Measurements from ENCODE around the gene ACOT13.
A peak's percentile ranks its signal among the peaks of the same experiment; 100 is the strongest.
"Not testable (repeated sequence)": the region's sequence is repeated elsewhere in the genome, so short reads cannot be mapped to it uniquely, and the experiment has no call there.

Gene ACOT13

DNA sequence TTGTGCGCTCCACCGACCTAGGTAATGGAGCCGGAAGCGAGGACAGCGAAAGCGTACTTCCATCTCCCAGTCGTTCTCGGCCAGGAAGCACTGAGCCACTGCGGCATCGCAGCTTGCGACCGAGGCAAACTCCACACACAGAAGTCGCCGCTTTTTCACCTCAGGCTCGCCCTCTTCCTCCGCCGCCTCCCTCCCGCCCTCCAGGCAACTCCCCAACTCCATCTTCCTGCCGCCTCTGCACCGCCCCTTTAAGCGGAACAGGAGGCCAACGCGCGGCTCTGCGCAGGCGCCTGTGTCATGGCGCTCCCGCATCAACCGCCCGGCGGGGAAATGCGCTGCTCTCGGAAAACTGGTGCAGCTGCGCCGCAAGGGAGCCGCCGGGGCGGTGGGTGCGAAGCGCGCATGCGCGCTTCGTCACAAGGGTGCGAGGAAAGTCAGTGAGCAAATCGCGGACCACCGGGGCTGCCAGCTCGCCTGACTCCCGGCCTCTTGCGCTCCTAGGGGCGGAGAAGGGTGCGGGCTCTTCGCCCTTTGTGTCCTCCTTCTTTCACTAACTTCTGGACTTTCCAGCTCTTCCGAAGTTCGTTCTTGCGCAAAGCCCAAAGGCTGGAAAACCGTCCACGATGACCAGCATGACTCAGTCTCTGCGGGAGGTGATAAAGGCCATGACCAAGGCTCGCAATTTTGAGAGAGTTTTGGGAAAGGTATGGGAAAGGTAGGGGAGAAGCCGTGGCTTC lies at the start of gene ACOT13, which contains the start of gene TDP2:
Gene ACOT13, plus strand, starts transcription at position 437 of the 737 bp plus-strand sequence. Its CDS starts 187 bp downstream, at position 624.
Gene TDP2, minus strand, starts transcription at position 259 of the 737 bp plus-strand sequence. Its CDS starts 37 bp downstream, at position 222.
- Histone ChIP-seq H3K36me3 (ENCODE audit: control insufficient read depth, insufficient read depth, low read length) (no peaks in the 10 kb centered on the region), H3K4me3 (ENCODE audit: low read length) (peak within 1 kb of the TSS; percentile 97), H3K27me3 (ENCODE audit: control insufficient read depth, insufficient read depth, low read length) (no peaks in the 10 kb centered on the region), H3K9me3 (ENCODE audit: control insufficient read depth, low read length) (no peaks in the 10 kb centered on the region), H3K9ac (ENCODE audit: low read length) (peak within 1 kb of the TSS; percentile 92), H3K4me1 (ENCODE audit: control insufficient read depth, insufficient read depth, low read length) (no peaks in the 10 kb centered on the region)

DNA sequence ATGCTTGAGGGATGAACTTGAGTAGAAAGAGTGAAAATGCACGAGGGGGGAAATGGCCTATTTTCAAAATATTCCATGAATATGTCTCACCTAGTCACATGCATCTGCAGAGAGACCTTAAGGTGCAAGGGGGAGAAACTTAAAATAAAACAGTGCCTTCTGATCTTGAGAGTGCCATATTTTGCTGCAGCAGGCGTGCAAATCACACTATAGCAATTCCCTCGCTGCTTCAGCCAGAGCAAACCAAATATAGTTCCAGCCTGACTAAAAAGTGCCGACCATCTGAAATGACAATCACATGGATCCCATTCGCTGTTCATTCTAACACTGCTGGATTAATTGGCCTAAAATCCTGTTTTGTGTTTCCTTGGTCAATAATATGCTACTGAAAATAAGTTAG lies 47.2 kb upstream of the ACOT13 start:
- Histone ChIP-seq H3K9ac (ENCODE audit: low read length) (no peak overlapping the region), H3K27me3 (ENCODE audit: control insufficient read depth, insufficient read depth, low read length) (no peaks in the 10 kb centered on the region), H3K4me1 (ENCODE audit: control insufficient read depth, insufficient read depth, low read length) (no peaks in the 10 kb centered on the region), H3K4me3 (ENCODE audit: low read length) (no peak overlapping the region), H3K9me3 (ENCODE audit: control insufficient read depth, low read length) (no peaks in the 10 kb centered on the region), H3K36me3 (ENCODE audit: control insufficient read depth, insufficient read depth, low read length) (no peaks in the 10 kb centered on the region)

DNA sequence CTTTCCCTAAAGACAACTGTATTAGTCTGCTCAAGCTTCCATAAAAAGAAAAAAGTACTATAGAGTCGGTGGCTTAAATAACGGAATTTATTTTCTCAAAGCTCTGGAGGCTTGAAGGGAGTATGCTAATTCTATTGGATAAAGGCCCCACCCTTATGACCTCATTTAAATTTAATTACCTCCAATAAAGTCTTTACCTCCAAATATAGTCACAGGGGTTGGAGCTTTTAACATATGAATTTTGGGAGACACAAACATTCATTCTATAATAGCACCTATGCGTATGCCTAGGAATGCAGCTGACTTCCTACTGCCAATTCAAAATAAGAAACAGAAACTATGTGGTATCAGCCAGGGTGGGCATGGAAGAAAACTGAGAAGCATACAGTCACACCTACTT lies 46.2 kb upstream of the ACOT13 start:
- no peaks in the 10 kb centered on the region for H3K9me3 ChIP-seq (ENCODE audit: control insufficient read depth, low read length)
- H3K4me1 ChIP-seq (ENCODE audit: control insufficient read depth, insufficient read depth, low read length), result no peaks in the 10 kb centered on the region
- H3K36me3 ChIP-seq (ENCODE audit: control insufficient read depth, insufficient read depth, low read length), result no peaks in the 10 kb centered on the region
- H3K27me3 ChIP-seq (ENCODE audit: control insufficient read depth, insufficient read depth, low read length), result no peaks in the 10 kb centered on the region
- no peak overlapping the region for H3K9ac ChIP-seq (ENCODE audit: low read length)
- no peak overlapping the region for H3K4me3 ChIP-seq (ENCODE audit: low read length)

DNA sequence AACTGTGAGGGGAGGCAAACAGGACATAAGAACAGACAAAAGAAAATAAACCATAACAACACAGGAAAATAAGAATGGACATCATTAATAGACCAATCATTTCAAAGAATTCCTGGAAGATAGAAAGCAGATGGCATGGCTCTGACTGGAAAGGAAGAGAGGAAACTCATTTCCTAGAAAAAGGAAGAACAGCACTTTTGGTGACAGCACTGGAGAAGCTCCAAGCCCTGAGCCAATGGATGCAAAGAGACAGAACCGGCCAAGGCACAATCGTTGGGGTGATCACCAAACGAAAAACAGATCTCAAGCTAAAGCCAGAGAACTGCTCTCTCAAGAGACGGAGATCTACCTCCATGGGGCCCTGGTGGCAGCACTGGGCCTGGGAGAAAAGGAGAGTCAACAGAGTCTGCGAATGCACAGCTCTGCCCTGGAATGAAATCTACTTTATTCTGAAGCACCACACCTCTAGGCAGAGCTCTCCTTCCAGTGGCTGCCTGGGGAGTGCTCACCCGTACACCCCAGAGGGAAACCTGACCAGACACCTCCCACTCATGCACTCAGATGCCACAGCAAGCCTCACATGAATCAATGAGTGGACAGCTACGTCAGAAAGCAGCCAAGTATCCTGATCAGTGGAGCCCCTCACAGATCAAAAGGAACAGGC lies 45.1 kb upstream of the ACOT13 start:
- H3K9me3 ChIP-seq (ENCODE audit: control insufficient read depth, low read length), result no peaks in the 10 kb centered on the region

DNA sequence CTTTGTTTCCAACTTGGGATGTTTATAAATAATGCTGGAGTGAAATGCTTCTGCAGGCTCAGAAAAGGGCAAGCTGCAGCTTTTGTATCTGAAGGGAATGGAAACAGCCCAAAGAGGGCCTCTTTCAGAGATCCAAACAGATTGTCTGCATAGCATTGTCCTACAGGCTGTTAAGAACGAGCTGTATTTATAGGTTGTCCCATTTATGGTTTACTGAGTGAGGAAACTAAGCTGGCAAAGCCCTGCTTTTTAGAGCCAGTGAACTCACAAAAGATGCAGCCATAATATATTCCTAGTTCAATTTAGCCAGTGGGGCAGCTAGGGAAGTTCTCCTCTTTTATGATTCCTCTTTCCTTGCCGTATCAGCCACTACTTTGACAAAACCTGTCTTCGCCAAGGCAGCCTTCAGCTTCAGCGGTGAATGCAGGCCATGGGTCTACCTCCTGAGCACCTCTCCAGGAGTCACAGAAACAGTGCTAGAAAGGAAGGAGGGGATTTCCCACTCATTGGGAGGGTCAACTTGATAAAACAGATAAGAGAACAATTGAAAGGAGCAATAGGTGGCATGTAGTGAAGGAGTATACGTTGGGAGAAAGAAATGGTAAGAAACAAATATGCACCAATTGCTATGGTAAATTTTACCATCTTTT lies 35.9 kb upstream of the ACOT13 start:
- Histone ChIP-seq H3K9me3 (ENCODE audit: control insufficient read depth, low read length) (no peaks in the 10 kb centered on the region), H3K9ac (ENCODE audit: low read length) (no peak overlapping the region), H3K27me3 (ENCODE audit: control insufficient read depth, insufficient read depth, low read length) (no peaks in the 10 kb centered on the region), H3K4me1 (ENCODE audit: control insufficient read depth, insufficient read depth, low read length) (no peaks in the 10 kb centered on the region), H3K4me3 (ENCODE audit: low read length) (no peak overlapping the region), H3K36me3 (ENCODE audit: control insufficient read depth, insufficient read depth, low read length) (no peaks in the 10 kb centered on the region)

More for the DNA sequence above, 45.1 kb upstream of the ACOT13 start:
- no peak overlapping the region for H3K4me3 ChIP-seq (ENCODE audit: low read length)
- H3K9ac ChIP-seq (ENCODE audit: low read length), result no peak overlapping the region
- H3K4me1 ChIP-seq (ENCODE audit: control insufficient read depth, insufficient read depth, low read length), result no peaks in the 10 kb centered on the region
- H3K36me3 ChIP-seq (ENCODE audit: control insufficient read depth, insufficient read depth, low read length), result no peaks in the 10 kb centered on the region
- H3K27me3 ChIP-seq (ENCODE audit: control insufficient read depth, insufficient read depth, low read length), result no peaks in the 10 kb centered on the region

DNA sequence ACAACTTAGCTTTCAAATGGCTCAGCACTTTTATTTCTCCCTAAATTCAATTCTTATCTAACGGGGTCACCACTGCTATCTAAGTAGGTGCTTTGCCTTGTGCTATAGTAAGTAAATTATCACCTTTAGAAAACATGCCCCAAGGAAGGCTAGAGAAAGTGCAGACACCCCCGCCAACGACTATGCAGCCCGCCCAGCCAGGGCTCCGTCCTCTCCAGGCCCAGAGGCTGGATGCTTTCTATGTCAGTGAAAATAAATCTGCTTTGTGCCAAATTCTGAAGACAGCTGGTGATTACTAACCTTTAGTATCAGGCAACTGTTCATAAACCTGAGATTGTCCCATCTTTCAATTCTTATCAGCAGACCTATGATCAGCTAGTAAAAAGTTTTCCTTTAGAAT lies 35.2 kb upstream of the ACOT13 start:
- no peaks in the 10 kb centered on the region for H3K36me3 ChIP-seq (ENCODE audit: control insufficient read depth, insufficient read depth, low read length)
- no peaks in the 10 kb centered on the region for H3K4me1 ChIP-seq (ENCODE audit: control insufficient read depth, insufficient read depth, low read length)
- H3K4me3 ChIP-seq (ENCODE audit: low read length), result no peak overlapping the region
- H3K9ac ChIP-seq (ENCODE audit: low read length), result no peak overlapping the region
- no peaks in the 10 kb centered on the region for H3K27me3 ChIP-seq (ENCODE audit: control insufficient read depth, insufficient read depth, low read length)
- no peaks in the 10 kb centered on the region for H3K9me3 ChIP-seq (ENCODE audit: control insufficient read depth, low read length)

DNA sequence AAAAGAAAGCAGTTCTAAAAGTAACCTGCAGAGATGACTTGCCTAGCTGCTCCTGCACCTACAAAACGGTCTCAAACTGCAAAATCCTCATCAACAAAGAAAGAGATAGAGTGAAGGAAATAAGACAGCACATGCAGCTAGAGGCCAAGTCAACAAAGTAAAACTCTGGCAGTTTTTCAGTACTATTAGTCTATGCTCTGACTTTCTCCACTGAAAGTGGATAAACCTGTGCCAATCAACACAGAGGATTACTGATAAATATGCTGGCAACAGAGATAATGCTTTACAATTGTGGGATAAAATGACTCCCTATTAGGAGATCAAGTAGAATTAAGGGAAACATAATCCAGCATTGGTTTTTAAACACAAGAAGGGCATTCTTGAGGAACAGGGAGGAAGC lies 34.3 kb upstream of the ACOT13 start:
- Histone ChIP-seq H3K4me1 (ENCODE audit: control insufficient read depth, insufficient read depth, low read length) (no peaks in the 10 kb centered on the region), H3K36me3 (ENCODE audit: control insufficient read depth, insufficient read depth, low read length) (no peaks in the 10 kb centered on the region), H3K9me3 (ENCODE audit: control insufficient read depth, low read length) (no peaks in the 10 kb centered on the region), H3K27me3 (ENCODE audit: control insufficient read depth, insufficient read depth, low read length) (no peaks in the 10 kb centered on the region), H3K4me3 (ENCODE audit: low read length) (no peak overlapping the region), H3K9ac (ENCODE audit: low read length) (no peak overlapping the region)

DNA sequence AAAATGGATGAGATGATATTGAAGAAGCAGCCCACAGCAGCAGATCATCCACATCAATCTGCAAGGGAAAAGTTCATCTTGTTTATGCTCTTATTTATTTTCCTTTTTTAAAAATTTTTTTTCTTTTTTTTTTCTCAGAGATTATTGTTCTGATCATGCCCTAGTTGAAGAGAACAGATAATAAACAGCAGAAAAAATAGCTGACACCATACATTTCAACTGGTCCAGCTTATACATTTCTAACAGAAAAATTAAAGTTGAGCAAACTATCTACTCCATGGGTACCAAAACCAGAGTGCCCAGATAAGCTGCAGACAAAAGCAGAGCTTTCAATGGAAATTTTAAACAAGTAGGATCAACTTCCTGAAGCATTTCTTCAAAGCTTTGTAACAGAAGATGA lies 30.2 kb upstream of the ACOT13 start:
- no peaks in the 10 kb centered on the region for H3K36me3 ChIP-seq (ENCODE audit: control insufficient read depth, insufficient read depth, low read length)
- H3K4me1 ChIP-seq (ENCODE audit: control insufficient read depth, insufficient read depth, low read length), result no peaks in the 10 kb centered on the region
- no peaks in the 10 kb centered on the region for H3K27me3 ChIP-seq (ENCODE audit: control insufficient read depth, insufficient read depth, low read length)
- no peaks in the 10 kb centered on the region for H3K9me3 ChIP-seq (ENCODE audit: control insufficient read depth, low read length)
- H3K4me3 ChIP-seq (ENCODE audit: low read length), result no peak overlapping the region
- no peak overlapping the region for H3K9ac ChIP-seq (ENCODE audit: low read length)

DNA sequence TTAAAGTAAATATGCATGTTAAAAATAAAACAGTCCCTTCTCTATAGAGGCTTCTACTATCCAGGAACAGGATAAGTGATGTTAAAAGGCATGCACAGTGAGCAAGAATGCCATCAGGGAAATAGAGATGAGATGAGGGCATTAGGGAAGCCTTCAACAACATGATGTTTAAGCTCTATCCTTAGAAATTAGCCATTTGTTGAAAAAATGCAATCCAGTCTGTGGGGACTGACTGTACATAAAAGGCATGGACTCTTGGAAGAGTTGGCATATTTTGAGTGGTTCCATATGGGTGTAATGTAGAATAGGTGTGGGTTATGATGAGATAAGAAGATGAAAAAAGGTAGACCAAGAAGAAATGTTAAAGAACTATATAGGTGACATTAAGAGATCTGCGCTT lies 26.7 kb upstream of the ACOT13 start:
- Histone ChIP-seq H3K9me3 (ENCODE audit: control insufficient read depth, low read length) (no peaks in the 10 kb centered on the region), H3K4me1 (ENCODE audit: control insufficient read depth, insufficient read depth, low read length) (no peaks in the 10 kb centered on the region), H3K27me3 (ENCODE audit: control insufficient read depth, insufficient read depth, low read length) (peaks cover 11% of the 10 kb centered on the region), H3K4me3 (ENCODE audit: low read length) (no peak overlapping the region), H3K36me3 (ENCODE audit: control insufficient read depth, insufficient read depth, low read length) (no peaks in the 10 kb centered on the region), H3K9ac (ENCODE audit: low read length) (no peak overlapping the region)

DNA sequence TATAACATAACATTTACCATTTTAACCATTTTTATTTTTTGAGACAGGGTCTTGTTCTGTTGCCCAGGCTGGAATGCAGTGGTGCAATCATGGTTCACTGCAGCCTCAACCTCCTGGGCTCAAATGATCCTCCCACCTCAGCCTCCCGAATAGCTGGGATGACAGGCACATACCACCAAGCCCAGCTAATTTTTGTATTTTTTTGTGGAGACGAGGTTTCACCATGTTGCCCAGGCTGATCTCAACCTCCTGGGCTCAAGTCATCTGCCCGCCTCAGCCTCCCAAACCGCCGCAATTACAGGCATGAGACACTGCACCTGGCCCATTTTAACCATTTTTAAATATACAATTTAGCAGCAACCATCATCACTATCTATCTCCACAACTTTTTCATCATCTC lies 26.2 kb upstream of the ACOT13 start:
- peaks cover 11% of the 10 kb centered on the region for H3K27me3 ChIP-seq (ENCODE audit: control insufficient read depth, insufficient read depth, low read length)
- H3K4me1 ChIP-seq (ENCODE audit: control insufficient read depth, insufficient read depth, low read length); H3K9me3 ChIP-seq (ENCODE audit: control insufficient read depth, low read length); H3K4me3 ChIP-seq (ENCODE audit: low read length); H3K36me3 ChIP-seq (ENCODE audit: control insufficient read depth, insufficient read depth, low read length); H3K9ac ChIP-seq (ENCODE audit: low read length): not testable (repeated sequence)

DNA sequence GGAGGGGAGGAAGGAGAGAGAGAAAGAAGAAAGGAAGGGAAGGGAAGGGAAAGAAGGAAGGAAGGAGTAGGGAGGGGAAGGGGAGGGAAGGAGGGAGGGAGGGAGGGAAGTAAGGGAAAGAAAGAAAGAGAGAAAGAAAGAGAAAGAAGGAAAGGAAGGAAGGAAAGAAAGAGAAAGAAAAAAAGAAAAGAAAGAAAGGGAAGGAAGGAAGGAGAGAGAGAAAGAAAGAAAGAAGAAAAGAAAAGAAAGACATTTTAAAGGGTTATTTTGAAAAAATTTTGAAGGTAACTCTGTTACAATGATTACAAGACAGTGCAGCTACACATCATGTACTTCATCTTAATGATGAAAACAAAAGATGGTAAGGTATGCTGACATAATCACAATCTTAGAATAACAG lies 24.8 kb upstream of the ACOT13 start:
- Histone ChIP-seq H3K4me3 (ENCODE audit: low read length) (no peak overlapping the region), H3K9ac (ENCODE audit: low read length) (no peak overlapping the region), H3K27me3 (ENCODE audit: control insufficient read depth, insufficient read depth, low read length) (peaks cover 11% of the 10 kb centered on the region), H3K4me1 (ENCODE audit: control insufficient read depth, insufficient read depth, low read length) (peaks cover 6% of the 10 kb centered on the region), H3K36me3 (ENCODE audit: control insufficient read depth, insufficient read depth, low read length) (no peaks in the 10 kb centered on the region), H3K9me3 (ENCODE audit: control insufficient read depth, low read length) (no peaks in the 10 kb centered on the region)

DNA sequence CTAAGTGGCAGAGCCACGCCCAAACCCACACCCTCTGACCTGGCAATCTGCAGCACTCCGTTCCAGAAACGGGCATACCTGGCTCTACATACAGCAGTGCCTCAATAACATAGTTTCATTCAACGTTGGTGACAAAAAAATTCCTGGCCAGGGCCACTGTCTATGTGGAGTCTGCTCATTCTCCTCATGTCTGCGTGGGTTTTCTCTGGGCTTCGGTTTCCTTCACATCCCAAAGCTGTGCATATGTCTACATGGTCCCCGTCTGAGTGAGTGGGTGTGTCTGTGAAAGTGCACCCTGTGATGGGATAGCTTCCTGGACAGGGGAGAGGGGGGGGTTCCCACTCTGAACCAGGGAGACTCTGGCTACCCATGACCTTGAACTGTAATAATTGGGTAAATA lies 23.0 kb upstream of the ACOT13 start:
- Histone ChIP-seq H3K9ac (ENCODE audit: low read length) (no peak overlapping the region), H3K4me1 (ENCODE audit: control insufficient read depth, insufficient read depth, low read length) (peaks cover 6% of the 10 kb centered on the region), H3K27me3 (ENCODE audit: control insufficient read depth, insufficient read depth, low read length) (peaks cover 11% of the 10 kb centered on the region), H3K4me3 (ENCODE audit: low read length) (no peak overlapping the region), H3K9me3 (ENCODE audit: control insufficient read depth, low read length) (no peaks in the 10 kb centered on the region), H3K36me3 (ENCODE audit: control insufficient read depth, insufficient read depth, low read length) (no peaks in the 10 kb centered on the region)
